C4-2B (cell line): Measurements from ENCODE around the gene KLF14.

ENCODE experiments used
- ZFX ChIP-seq: fragments of 450-650 bp; IDR thresholded peaks from 2 replicates; pipeline ENCODE4 v1.6.1; 2017
- TF ChIP-seq, protein P1 (sequence below): fragments of 450-650 bp; conservative IDR thresholded peaks from 2 replicates; pipeline ENCODE4 v1.5.1; 2017; ENCODE audit warnings: mild to moderate bottlenecking

DNA sequence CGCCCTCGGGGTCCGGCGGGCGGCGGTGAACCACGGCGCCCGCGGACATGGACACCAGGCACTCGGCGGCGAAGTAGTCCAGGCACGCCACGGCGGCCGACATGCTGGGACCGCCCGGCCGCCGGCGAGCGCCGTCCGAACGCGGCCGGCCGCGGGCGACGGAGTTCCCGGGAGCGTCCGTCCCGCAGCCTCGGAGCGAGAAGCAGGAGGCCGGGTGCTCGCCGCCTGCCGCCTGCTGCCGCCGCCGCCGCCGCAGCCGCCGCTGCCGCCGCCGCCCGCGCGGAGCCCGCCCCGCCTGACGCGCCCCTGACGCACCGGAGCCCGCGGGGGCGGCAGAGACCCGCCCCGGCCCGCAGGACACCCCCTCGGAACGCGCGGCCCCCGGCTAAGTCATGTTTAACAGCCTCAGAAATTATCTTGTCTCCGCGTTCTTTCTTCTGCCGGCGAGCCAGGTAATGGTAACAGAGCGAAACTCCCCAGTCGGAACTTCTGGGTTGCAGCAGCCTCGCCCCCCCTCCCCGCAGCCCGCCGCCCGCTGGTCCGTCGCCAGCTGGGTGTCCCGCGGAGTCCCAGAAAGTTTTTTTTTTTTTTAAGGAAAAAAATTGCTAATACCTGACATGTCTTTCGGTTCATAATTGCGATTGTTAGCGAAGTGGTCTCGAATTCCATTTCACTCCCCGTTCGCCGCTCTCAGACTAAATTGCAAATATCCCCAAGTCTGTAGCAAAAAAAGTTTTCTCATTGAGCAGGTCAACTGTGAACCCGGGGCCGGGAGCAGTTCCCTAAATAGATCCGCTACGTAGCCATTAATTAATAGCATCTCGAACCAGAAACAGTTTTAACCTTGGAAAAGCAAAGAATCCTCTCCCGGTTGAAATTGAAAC lies at the start of gene KLF14:
- TF ChIP-seq, protein P1, sequence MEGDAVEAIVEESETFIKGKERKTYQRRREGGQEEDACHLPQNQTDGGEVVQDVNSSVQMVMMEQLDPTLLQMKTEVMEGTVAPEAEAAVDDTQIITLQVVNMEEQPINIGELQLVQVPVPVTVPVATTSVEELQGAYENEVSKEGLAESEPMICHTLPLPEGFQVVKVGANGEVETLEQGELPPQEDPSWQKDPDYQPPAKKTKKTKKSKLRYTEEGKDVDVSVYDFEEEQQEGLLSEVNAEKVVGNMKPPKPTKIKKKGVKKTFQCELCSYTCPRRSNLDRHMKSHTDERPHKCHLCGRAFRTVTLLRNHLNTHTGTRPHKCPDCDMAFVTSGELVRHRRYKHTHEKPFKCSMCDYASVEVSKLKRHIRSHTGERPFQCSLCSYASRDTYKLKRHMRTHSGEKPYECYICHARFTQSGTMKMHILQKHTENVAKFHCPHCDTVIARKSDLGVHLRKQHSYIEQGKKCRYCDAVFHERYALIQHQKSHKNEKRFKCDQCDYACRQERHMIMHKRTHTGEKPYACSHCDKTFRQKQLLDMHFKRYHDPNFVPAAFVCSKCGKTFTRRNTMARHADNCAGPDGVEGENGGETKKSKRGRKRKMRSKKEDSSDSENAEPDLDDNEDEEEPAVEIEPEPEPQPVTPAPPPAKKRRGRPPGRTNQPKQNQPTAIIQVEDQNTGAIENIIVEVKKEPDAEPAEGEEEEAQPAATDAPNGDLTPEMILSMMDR, result peak; percentile 38
- TF ChIP-seq ZFX, result no peak
